ENCODE data around the gene POLL.

DNA sequence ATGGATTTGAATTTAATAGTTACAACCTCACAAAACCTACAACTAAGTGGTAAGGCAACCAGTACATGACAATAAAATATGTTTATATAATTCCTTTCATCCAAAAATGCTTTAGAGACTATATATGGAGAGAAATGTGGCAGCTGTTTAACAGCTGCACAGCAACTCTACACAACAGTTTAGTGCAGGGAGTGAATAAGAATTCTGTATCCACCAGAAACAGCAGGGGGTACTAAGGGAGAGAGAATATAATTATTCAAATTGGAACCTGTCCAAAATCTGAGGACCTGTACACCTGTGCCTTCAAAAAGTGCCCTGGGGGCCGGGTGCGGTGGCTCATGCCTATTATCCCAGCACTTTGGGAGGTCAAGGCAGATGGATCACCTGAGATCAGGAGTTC is 49.6 kb downstream of the POLL start:
- TF ChIP-seq, protein P1, sequence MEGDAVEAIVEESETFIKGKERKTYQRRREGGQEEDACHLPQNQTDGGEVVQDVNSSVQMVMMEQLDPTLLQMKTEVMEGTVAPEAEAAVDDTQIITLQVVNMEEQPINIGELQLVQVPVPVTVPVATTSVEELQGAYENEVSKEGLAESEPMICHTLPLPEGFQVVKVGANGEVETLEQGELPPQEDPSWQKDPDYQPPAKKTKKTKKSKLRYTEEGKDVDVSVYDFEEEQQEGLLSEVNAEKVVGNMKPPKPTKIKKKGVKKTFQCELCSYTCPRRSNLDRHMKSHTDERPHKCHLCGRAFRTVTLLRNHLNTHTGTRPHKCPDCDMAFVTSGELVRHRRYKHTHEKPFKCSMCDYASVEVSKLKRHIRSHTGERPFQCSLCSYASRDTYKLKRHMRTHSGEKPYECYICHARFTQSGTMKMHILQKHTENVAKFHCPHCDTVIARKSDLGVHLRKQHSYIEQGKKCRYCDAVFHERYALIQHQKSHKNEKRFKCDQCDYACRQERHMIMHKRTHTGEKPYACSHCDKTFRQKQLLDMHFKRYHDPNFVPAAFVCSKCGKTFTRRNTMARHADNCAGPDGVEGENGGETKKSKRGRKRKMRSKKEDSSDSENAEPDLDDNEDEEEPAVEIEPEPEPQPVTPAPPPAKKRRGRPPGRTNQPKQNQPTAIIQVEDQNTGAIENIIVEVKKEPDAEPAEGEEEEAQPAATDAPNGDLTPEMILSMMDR (IDR thresholded peaks at IDR 0.05) = no peak
- no peak for TF ChIP-seq POLR2A (IDR thresholded peaks at IDR 0.05)
